Mesendoderm (in vitro differentiated cells): ENCODE data around the gene RPS17.
A peak's percentile ranks its signal among the peaks of the same experiment; 100 is the strongest.

Experiments used
- DNase-seq: peaks from one replicate; pipeline ENCODE4 v3.0.0; 2013
- H2AK5ac ChIP-seq: 2 replicates; pipeline ENCODE4 v1.6.1; 2013; ENCODE audit warnings: low read length, inconsistent platforms
- H2BK120ac ChIP-seq: 2 replicates; pipeline ENCODE4 v1.6.1; 2013; ENCODE audit warnings: low read depth, mild to moderate bottlenecking, low read length, moderate library complexity, mixed read lengths
- H2BK15ac ChIP-seq: replicated peaks from 2 replicates; pipeline ENCODE4 v1.6.1; 2013; ENCODE audit warnings: low read depth, mild to moderate bottlenecking, moderate library complexity
- H2BK5ac ChIP-seq: 2 replicates; pipeline ENCODE4 v1.6.1; 2013; ENCODE audit warnings: low read length, inconsistent platforms
- H3K18ac ChIP-seq: 2 replicates; pipeline ENCODE4 v1.6.1; 2013; ENCODE audit warnings: mild to moderate bottlenecking, low read length, mixed read lengths
- H3K23ac ChIP-seq: one replicate; pipeline ENCODE4 v1.6.1; 2013; ENCODE audit warnings: low read length
- H3K27ac ChIP-seq: 2 replicates; pipeline ENCODE4 v1.5.1; 2013; ENCODE audit warnings: low read depth, mild to moderate bottlenecking, inconsistent platforms, low read length, moderate library complexity
- H3K27me3 ChIP-seq: 2 replicates; pipeline ENCODE4 v1.6.1; 2013; ENCODE audit warnings: low read length, control low read depth, mild to moderate bottlenecking, inconsistent platforms; ENCODE audit not compliant: insufficient read depth, poor library complexity
- H3K36me3 ChIP-seq: 2 replicates; pipeline ENCODE4 v1.6.1; 2013; ENCODE audit warnings: low read length, inconsistent platforms; ENCODE audit not compliant: control insufficient read depth, insufficient read depth
- H3K4ac ChIP-seq: one replicate; pipeline ENCODE4 v1.6.1; 2013; ENCODE audit warnings: low read depth, mild to moderate bottlenecking, low read length, moderate library complexity
- H3K4me1 ChIP-seq: 2 replicates; pipeline ENCODE4 v1.6.1; 2013; ENCODE audit warnings: low read depth, low read length, inconsistent platforms; ENCODE audit not compliant: control insufficient read depth
- H3K4me2 ChIP-seq: 2 replicates; pipeline ENCODE4 v1.6.1; 2013; ENCODE audit warnings: low read length
- H3K4me3 ChIP-seq: 2 replicates; pipeline ENCODE4 v1.5.1; 2013; ENCODE audit warnings: mild to moderate bottlenecking, low read length
- H3K56ac ChIP-seq: one replicate; pipeline ENCODE4 v1.6.1; 2013; ENCODE audit warnings: low read length
- H3K79me1 ChIP-seq: 2 replicates; pipeline ENCODE4 v1.6.1; 2013; ENCODE audit warnings: low read length, inconsistent platforms
- H3K79me2 ChIP-seq: 2 replicates; pipeline ENCODE4 v1.6.1; 2013; ENCODE audit warnings: mild to moderate bottlenecking, low read length; ENCODE audit not compliant: control insufficient read depth, insufficient read depth
- H3K9ac ChIP-seq: 2 replicates; pipeline ENCODE4 v1.6.1; 2013; ENCODE audit warnings: low read length, inconsistent platforms
- H4K5ac ChIP-seq: one replicate; pipeline ENCODE4 v1.6.1; 2013; ENCODE audit warnings: low read length
- H4K8ac ChIP-seq: one replicate; pipeline ENCODE4 v1.6.1; 2013; ENCODE audit warnings: low read depth, mild to moderate bottlenecking, control low read depth, low read length, moderate library complexity
- WGBS: extraction: QIAGEN DNeasy Blood & Tissue Kit; methylation state at CpG from one replicate; pipeline ENCODE4 v1.1.7; 2013; ENCODE audit warnings: low lambda C conversion rate, missing lambda C conversion rate; ENCODE audit not compliant: insufficient coverage; ENCODE audit errors: extremely low coverage; 5-methylcytosine and 5-hydroxymethylcytosine counted together

RPS17 gene

GRCh38 chr15:82545478-82545877 lies 5.2 kb upstream of the RPS17 start:
- Histone ChIP-seq H3K4me2 (no peak overlapping the region), H3K56ac (no peak overlapping the region), H4K5ac (no peak overlapping the region), H4K8ac (no peak overlapping the region), H2AK5ac (no peak overlapping the region), H3K79me1 (no peaks in the 10 kb centered on the region), H3K27ac (no peak overlapping the region), H3K79me2 (no peaks in the 10 kb centered on the region), H3K36me3 (no peaks in the 10 kb centered on the region), H3K9ac (no peak overlapping the region), H2BK5ac (no peak overlapping the region), H3K4ac (no peak overlapping the region), H3K23ac (no peak overlapping the region), H3K27me3 (no peaks in the 10 kb centered on the region), H2BK15ac (no peak overlapping the region), H2BK120ac (no peak overlapping the region), H3K18ac (no peak overlapping the region), H3K4me3 (no peak overlapping the region), H3K4me1 (peaks cover 6% of the 10 kb centered on the region)
- no CpG with 5 or more reads among the region's 6 CpGs for WGBS
- no peak for DNase-seq

DNA sequence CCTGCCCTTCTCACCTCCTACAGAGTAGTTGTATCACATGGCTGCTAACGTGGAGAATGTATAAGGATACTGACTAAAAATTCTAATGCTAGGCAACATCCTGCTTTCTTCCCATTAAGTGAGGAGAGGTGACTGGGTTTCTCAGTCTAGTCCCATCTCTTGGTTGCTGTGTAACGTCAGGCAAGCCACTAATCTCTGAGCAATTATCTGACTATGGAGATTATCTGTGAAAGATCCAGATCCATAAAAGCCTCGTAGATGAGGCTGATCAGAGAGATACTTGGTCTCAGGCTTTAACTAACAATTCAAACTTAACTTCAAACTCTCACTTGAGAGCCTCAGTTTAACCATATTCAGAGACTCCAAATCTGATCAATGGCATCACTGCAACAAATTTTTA lies 4.7 kb upstream of the RPS17 start:
- Histone ChIP-seq H3K9ac (no peak overlapping the region), H3K23ac (no peak overlapping the region), H2BK15ac (no peak overlapping the region), H2BK120ac (no peak overlapping the region), H3K4me3 (no peak overlapping the region), H2BK5ac (no peak overlapping the region), H4K8ac (no peak overlapping the region), H3K4ac (no peak overlapping the region), H2AK5ac (no peak overlapping the region), H3K27me3 (no peaks in the 10 kb centered on the region), H3K79me1 (no peaks in the 10 kb centered on the region), H3K4me1 (peaks cover 6% of the 10 kb centered on the region), H3K79me2 (peaks cover 2% of the 10 kb centered on the region), H4K5ac (no peak overlapping the region), H3K27ac (no peak overlapping the region), H3K4me2 (no peak overlapping the region), H3K56ac (no peak overlapping the region), H3K36me3 (no peaks in the 10 kb centered on the region), H3K18ac (no peak overlapping the region)
- DNase-seq: no peak
- WGBS: no CpG with 5 or more reads among the region's 3 CpGs

DNA sequence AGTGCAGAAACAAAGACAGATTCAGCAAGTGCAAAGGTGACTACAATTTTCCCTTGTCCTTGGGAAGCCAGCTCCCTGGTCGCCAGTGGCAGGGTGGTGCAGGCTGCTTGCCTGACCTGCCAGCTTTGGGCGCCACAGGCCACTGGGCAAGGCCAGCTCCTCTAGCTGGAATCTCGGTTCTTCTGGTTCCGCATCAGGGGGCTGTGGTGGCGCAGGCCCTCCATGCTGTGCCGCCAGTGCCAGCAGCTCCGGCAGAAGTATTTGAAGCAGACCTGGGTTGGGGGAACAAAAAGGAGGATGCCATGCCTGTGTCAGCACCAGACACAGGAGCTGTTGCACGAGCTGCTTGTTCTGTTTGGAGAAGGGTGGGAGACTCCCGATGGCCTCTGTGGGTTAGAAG lies 4.2 kb upstream of the RPS17 start:
- no CpG with 5 or more reads among the region's 9 CpGs for WGBS
- no peak overlapping the region for H3K4ac ChIP-seq
- no peak overlapping the region for H2AK5ac ChIP-seq
- H3K4me3 ChIP-seq: no peak overlapping the region
- H2BK120ac ChIP-seq: no peak overlapping the region
- H3K18ac ChIP-seq: no peak overlapping the region
- H3K79me2 ChIP-seq: peaks cover 8% of the 10 kb centered on the region
- H2BK15ac ChIP-seq: no peak overlapping the region
- H3K23ac ChIP-seq: no peak overlapping the region
- no peak overlapping the region for H3K27ac ChIP-seq
- H3K56ac ChIP-seq: no peak overlapping the region
- H3K4me1 ChIP-seq: peaks cover 6% of the 10 kb centered on the region
- H2BK5ac ChIP-seq: no peak overlapping the region
- H3K36me3 ChIP-seq: no peaks in the 10 kb centered on the region
- no peak overlapping the region for H4K8ac ChIP-seq
- no peak for DNase-seq
- H3K27me3 ChIP-seq: no peaks in the 10 kb centered on the region
- H3K4me2 ChIP-seq: no peak overlapping the region
- no peak overlapping the region for H4K5ac ChIP-seq
- no peak overlapping the region for H3K9ac ChIP-seq
- H3K79me1 ChIP-seq: no peaks in the 10 kb centered on the region

- Histone ChIP-seq H2AK5ac (no peak overlapping the region), H3K4me1 (peaks cover 12% of the 10 kb centered on the region), H4K8ac (no peak overlapping the region), H3K79me1 (peaks cover 4% of the 10 kb centered on the region), H4K5ac (no peak overlapping the region), H3K4me2 (no peak overlapping the region), H3K36me3 (peaks cover 8% of the 10 kb centered on the region), H3K9ac (no peak overlapping the region), H2BK120ac (no peak overlapping the region), H2BK5ac (no peak overlapping the region), H2BK15ac (no peak overlapping the region), H3K27ac (no peak overlapping the region), H3K4ac (no peak overlapping the region), H3K23ac (no peak overlapping the region), H3K56ac (no peak overlapping the region), H3K79me2 (peaks cover 20% of the 10 kb centered on the region), H3K27me3 (no peaks in the 10 kb centered on the region), H3K4me3 (no peak overlapping the region), H3K18ac (no peak overlapping the region)
- DNase-seq: peak; percentile 71
- no CpG with 5 or more reads among the region's 2 CpGs for WGBS
Observed at GRCh38 chr15:82543160-82543559, 2.9 kb upstream of the RPS17 start.

GRCh38 chr15:82540984-82541431 lies 751 bp upstream of the RPS17 start:
- H3K4ac ChIP-seq: no peak overlapping the region
- peak; percentile 48 for DNase-seq
- WGBS: no CpG with 5 or more reads among the region's 11 CpGs
- H3K56ac ChIP-seq: peak overlapping the region; percentile 96
- peak overlapping the region; percentile 95 for H3K9ac ChIP-seq
- no peak overlapping the region for H2BK15ac ChIP-seq
- peaks cover 20% of the 10 kb centered on the region for H3K79me1 ChIP-seq
- no peak overlapping the region for H2BK5ac ChIP-seq
- H2BK120ac ChIP-seq: no peak overlapping the region
- no peaks in the 10 kb centered on the region for H3K27me3 ChIP-seq
- peak overlapping the region; percentile 93 for H3K4me3 ChIP-seq
- no peak overlapping the region for H4K8ac ChIP-seq
- no peak overlapping the region for H4K5ac ChIP-seq
- H3K27ac ChIP-seq: peak overlapping the region; percentile 69
- peaks cover 16% of the 10 kb centered on the region for H3K4me1 ChIP-seq
- H3K18ac ChIP-seq: no peak overlapping the region
- peaks cover 35% of the 10 kb centered on the region for H3K79me2 ChIP-seq
- H3K4me2 ChIP-seq: peak overlapping the region; percentile 51
- no peak overlapping the region for H2AK5ac ChIP-seq
- no peak overlapping the region for H3K23ac ChIP-seq
- H3K36me3 ChIP-seq: peaks cover 27% of the 10 kb centered on the region

- peak overlapping the region; percentile 98 for H3K56ac ChIP-seq
- H3K18ac ChIP-seq: peak overlapping the region; percentile 98
- H2BK5ac ChIP-seq: no peak overlapping the region
- H3K79me2 ChIP-seq: peaks cover 35% of the 10 kb centered on the region
- H3K36me3 ChIP-seq: peaks cover 31% of the 10 kb centered on the region
- H3K27ac ChIP-seq: peak overlapping the region; percentile 46
- peak overlapping the region; percentile 28 for H3K4me2 ChIP-seq
- H4K5ac ChIP-seq: no peak overlapping the region
- DNase-seq: no peak
- no peak overlapping the region for H2BK15ac ChIP-seq
- H3K4ac ChIP-seq: peak overlapping the region; percentile 82
- peaks cover 21% of the 10 kb centered on the region for H3K79me1 ChIP-seq
- peak overlapping the region; percentile 97 for H3K4me3 ChIP-seq
- H2BK120ac ChIP-seq: no peak overlapping the region
- WGBS: no CpG with 5 or more reads among the region's 23 CpGs
- H3K27me3 ChIP-seq: no peaks in the 10 kb centered on the region
- H4K8ac ChIP-seq: no peak overlapping the region
- peak overlapping the region; percentile 90 for H3K23ac ChIP-seq
- H2AK5ac ChIP-seq: peak overlapping the region; percentile 55
- peak overlapping the region; percentile 87 for H3K9ac ChIP-seq
- peaks cover 16% of the 10 kb centered on the region for H3K4me1 ChIP-seq
Observed at GRCh38 chr15:82539691-82540054, 584 bp downstream of the RPS17 start.
